Loucy (cell line): ENCODE results near the gene HOXB3.
A peak's percentile ranks its signal among the peaks of the same experiment; 100 is the strongest.

Experiments used
- H2AFZ ChIP-seq: fragments of 200-600 bp; sonication (generic); 2 replicates; pipeline ENCODE4 v1.6.0; 2016; ENCODE audit warnings: antibody characterized with exemption, mild to moderate bottlenecking, low read length, moderate library complexity
- H3F3A ChIP-seq: fragments of 200-600 bp; 2 replicates; pipeline ENCODE4 v1.6.0; 2016; ENCODE audit warnings: antibody characterized with exemption, low read depth, mild to moderate bottlenecking
- H3K27me3 ChIP-seq: fragments of 200-600 bp; sonication (generic); 2 replicates; pipeline ENCODE4 v1.6.1; 2014; ENCODE audit warnings: low read length, mild to moderate bottlenecking; ENCODE audit not compliant: insufficient read depth, poor library complexity, severe bottlenecking
- H3K36me3 ChIP-seq: fragments of 200-600 bp; sonication (generic); 2 replicates; pipeline ENCODE4 v1.6.1; 2016; ENCODE audit warnings: low read length; ENCODE audit not compliant: insufficient read depth
- H3K4me1 ChIP-seq: fragments of 200-600 bp; sonication (generic); 2 replicates; pipeline ENCODE4 v1.5.1; 2014; ENCODE audit warnings: low read length, mild to moderate bottlenecking; ENCODE audit not compliant: insufficient read depth, poor library complexity, severe bottlenecking
- H3K4me2 ChIP-seq: fragments of 200-600 bp; sonication (generic); 2 replicates; pipeline ENCODE4 v1.6.0; 2014; ENCODE audit warnings: antibody characterized with exemption, low read length, low read depth, mild to moderate bottlenecking; ENCODE audit not compliant: poor library complexity, severe bottlenecking
- H3K4me3 ChIP-seq: fragments of 200-600 bp; sonication (generic); 2 replicates; pipeline ENCODE4 v1.5.1; 2014; ENCODE audit warnings: low read length, mild to moderate bottlenecking, mixed read lengths; ENCODE audit not compliant: poor library complexity, severe bottlenecking
- H3K79me2 ChIP-seq: fragments of 200-600 bp; sonication (generic); 2 replicates; pipeline ENCODE4 v1.6.1; 2014; ENCODE audit warnings: low read length; ENCODE audit not compliant: insufficient read depth
- H3K9ac ChIP-seq: fragments of 200-600 bp; sonication (generic); 2 replicates; pipeline ENCODE4 v1.6.0; 2014; ENCODE audit warnings: mild to moderate bottlenecking, low read depth, low read length, moderate library complexity; ENCODE audit not compliant: poor library complexity, severe bottlenecking
- H3K9me2 ChIP-seq: fragments of 200-600 bp; sonication (generic); replicated peaks from 2 replicates; pipeline ENCODE4 v1.6.1; 2016; ENCODE audit warnings: low read depth, low read length, mixed read lengths
- H3K9me3 ChIP-seq: fragments of 200-600 bp; sonication (generic); 2 replicates; pipeline ENCODE4 v1.6.1; 2014; ENCODE audit warnings: mild to moderate bottlenecking, antibody characterized with exemption, low read length, low read depth; ENCODE audit not compliant: insufficient read depth
- H4K20me1 ChIP-seq: fragments of 200-600 bp; sonication (generic); 2 replicates; pipeline ENCODE4 v1.6.0; 2014; ENCODE audit warnings: antibody characterized with exemption, low read length, mild to moderate bottlenecking; ENCODE audit not compliant: insufficient read depth, poor library complexity, severe bottlenecking
- EZH2phosphoT487 ChIP-seq: fragments of 200-600 bp; IDR thresholded peaks from 2 replicates; pipeline ENCODE4 v1.6.1; 2018; ENCODE audit warnings: antibody characterized with exemption, mild to moderate bottlenecking, moderate library complexity, borderline replicate concordance
- TF ChIP-seq, protein P1 (sequence below): fragments of 200-600 bp; sonication (generic); conservative IDR thresholded peaks from 2 replicates; pipeline ENCODE4 v1.5.1; 2014; ENCODE audit warnings: mild to moderate bottlenecking, antibody characterized with exemption, low read length

Gene HOXB3

DNA sequence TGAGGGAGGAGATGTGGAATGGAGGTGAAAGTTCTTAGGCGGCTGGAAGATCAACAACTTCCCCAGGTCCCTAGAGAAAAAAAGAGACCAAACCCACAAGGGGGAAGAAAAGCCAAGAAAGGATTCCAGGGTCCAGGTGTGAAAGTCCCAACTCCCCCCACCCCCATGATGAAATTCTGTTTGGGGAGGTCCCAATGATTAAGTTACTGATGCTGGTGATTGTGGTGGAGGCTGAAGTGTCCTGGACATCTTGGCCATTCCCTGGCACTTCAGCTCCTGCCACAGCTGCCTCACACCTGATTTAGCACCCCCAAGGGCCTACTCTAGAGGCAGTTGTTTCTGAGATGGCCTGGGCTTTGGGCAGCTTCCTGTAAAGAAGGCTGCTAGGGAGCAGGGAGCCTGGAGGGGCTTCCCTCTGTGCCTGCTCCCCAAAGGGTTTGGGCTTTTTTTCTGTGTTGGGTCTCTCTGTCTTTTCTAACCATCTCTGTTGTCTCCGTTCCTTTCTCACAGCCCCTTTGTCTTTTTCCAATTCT, 25.0 kb downstream of the HOXB3 start:
- H4K20me1 ChIP-seq: peaks cover 87% of the 10 kb centered on the region
- H2AFZ ChIP-seq: no peak overlapping the region

DNA sequence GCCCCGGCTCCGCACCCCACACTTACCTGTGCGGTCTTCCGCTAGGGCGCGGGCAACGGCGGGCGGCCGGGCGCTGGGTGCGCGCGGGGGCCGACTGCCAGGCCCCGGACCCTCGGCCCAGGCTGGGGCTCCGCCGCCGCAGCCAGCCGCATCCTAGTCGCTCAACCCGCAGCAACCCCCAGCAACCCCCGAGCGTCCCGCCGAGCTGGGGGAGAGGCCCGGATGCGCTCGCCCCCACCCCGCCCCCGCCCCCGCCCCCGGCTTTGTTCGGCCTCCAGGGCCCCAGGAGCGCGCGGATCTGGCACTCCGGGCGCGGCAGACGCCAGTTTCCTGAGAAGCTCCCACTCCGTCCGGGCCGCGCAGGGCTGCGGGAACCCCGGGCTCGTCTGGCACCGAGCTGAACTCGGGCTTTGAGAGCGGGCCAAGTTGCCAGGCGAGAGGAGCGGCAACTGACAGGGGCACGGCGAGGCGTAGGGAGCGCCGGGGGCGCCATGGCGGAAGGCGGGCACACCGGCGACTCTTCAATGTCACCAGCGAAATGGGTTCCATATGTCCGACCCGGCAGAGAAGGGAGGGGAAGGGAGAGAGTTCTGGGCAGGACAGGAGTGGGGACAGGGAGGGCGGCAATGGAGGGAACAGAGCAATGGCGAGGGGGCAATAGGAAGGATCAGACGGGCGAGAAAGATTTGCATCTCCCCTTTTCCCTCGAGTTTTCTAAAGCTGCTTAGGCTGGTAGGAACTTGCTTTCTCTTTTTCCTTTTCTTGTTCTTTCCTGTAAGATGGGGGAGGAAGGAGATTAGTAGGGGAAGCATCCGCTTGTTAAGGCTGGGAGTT, 25.6 kb downstream of the HOXB3 start:
- peak overlapping the region; percentile 89 for H3K4me3 ChIP-seq
- H3K27me3 ChIP-seq: no peaks in the 10 kb centered on the region
- H3K36me3 ChIP-seq: peaks cover 78% of the 10 kb centered on the region
- H3K4me2 ChIP-seq: peak overlapping the region; percentile 98
- H3K9ac ChIP-seq: peak overlapping the region; percentile 95
- H3K79me2 ChIP-seq: peaks cover 100% of the 10 kb centered on the region
- H4K20me1 ChIP-seq: peaks cover 87% of the 10 kb centered on the region
- no peaks in the 10 kb centered on the region for H3K9me3 ChIP-seq
- H3F3A ChIP-seq: peaks cover 11% of the 10 kb centered on the region
- no peak for TF ChIP-seq EZH2phosphoT487
- TF ChIP-seq, protein P1, sequence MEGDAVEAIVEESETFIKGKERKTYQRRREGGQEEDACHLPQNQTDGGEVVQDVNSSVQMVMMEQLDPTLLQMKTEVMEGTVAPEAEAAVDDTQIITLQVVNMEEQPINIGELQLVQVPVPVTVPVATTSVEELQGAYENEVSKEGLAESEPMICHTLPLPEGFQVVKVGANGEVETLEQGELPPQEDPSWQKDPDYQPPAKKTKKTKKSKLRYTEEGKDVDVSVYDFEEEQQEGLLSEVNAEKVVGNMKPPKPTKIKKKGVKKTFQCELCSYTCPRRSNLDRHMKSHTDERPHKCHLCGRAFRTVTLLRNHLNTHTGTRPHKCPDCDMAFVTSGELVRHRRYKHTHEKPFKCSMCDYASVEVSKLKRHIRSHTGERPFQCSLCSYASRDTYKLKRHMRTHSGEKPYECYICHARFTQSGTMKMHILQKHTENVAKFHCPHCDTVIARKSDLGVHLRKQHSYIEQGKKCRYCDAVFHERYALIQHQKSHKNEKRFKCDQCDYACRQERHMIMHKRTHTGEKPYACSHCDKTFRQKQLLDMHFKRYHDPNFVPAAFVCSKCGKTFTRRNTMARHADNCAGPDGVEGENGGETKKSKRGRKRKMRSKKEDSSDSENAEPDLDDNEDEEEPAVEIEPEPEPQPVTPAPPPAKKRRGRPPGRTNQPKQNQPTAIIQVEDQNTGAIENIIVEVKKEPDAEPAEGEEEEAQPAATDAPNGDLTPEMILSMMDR: no peak
- H2AFZ ChIP-seq: no peak overlapping the region
- H3K4me1 ChIP-seq: peaks cover 89% of the 10 kb centered on the region
- no peaks in the 10 kb centered on the region for H3K9me2 ChIP-seq

More for the DNA sequence above, 25.0 kb downstream of the HOXB3 start:
- Histone ChIP-seq H3K4me3 (peak overlapping the region; percentile 89), H3K27me3 (no peaks in the 10 kb centered on the region), H3K9me2 (no peaks in the 10 kb centered on the region), H3K79me2 (peaks cover 100% of the 10 kb centered on the region), H3K4me2 (peak overlapping the region; percentile 98), H3K4me1 (peaks cover 89% of the 10 kb centered on the region), H3K36me3 (peaks cover 78% of the 10 kb centered on the region), H3F3A (peaks cover 11% of the 10 kb centered on the region), H3K9ac (peak overlapping the region; percentile 95), H3K9me3 (no peaks in the 10 kb centered on the region)
- TF ChIP-seq EZH2phosphoT487: no peak
- TF ChIP-seq, protein P1: no peak

DNA sequence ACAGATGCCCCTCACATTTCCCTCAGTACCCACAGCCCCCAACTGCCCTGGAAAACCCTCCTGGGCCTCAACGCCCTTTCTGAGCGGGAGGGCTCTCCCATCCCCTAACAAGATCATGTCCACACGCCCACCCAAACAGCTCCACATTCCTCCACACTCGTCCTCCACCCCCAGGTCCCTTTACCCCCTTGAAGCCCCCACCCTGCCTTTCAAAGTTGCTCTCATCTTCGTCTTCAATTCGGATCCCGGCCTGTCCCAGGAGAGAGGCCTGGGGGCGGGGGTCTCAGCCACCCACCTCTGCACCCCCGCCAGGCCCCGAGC, 26.2 kb downstream of the HOXB3 start:
- H3F3A ChIP-seq: peaks cover 11% of the 10 kb centered on the region
- H3K36me3 ChIP-seq: peaks cover 80% of the 10 kb centered on the region
- no peak overlapping the region for H2AFZ ChIP-seq
- no peaks in the 10 kb centered on the region for H3K27me3 ChIP-seq
- peaks cover 89% of the 10 kb centered on the region for H3K4me1 ChIP-seq
- H3K4me3 ChIP-seq: peak overlapping the region; percentile 89
- TF ChIP-seq, protein P1: no peak
- no peak for TF ChIP-seq EZH2phosphoT487
- peaks cover 100% of the 10 kb centered on the region for H3K79me2 ChIP-seq
- H3K9me3 ChIP-seq: no peaks in the 10 kb centered on the region
- H3K9me2 ChIP-seq: no peaks in the 10 kb centered on the region
- H3K4me2 ChIP-seq: peak overlapping the region; percentile 82
- peaks cover 89% of the 10 kb centered on the region for H4K20me1 ChIP-seq
- H3K9ac ChIP-seq: peak overlapping the region; percentile 78
